ENCODE results near the gene MORN1. TPM values are rescaled to one million over a fixed set of nuclear protein-coding genes. Genes with fewer than 3 reads are reported as not detected.

MORN1 gene
- total RNA-seq, 4 donors from 2014 or later = 7.0 to 9.8 (median 8.0) TPM

- TF ChIP-seq POLR2A (IDR thresholded peaks at IDR 0.05; ENCODE audit: low read depth) (no peak), CTCF (IDR thresholded peaks at IDR 0.05) (no peak), EP300 (IDR thresholded peaks at IDR 0.05) (no peak), POLR2AphosphoS5 (IDR thresholded peaks at IDR 0.05) (no peak)
- intact Hi-C loops (cut with DNase I) = loop anchor here (2.0 kb wide), 1 partner anchor 259 kb away; no protein-coding TSS in a partner anchor
- 2% methylated on average over 8 of the region's 62 CpGs for WGBS
- peaks cover 22 to 50% (median 47%) of the 10 kb centered on the region in 4 donors for H3K4me1 ChIP-seq
- H3K27ac ChIP-seq (replicated peaks in 1 of 4) = peak overlapping the region; percentile 77 to 94 (median 90)
- peaks cover 16 to 48% (median 31%) of the 10 kb centered on the region in 4 donors for H3K36me3 ChIP-seq
- H3K9me3 ChIP-seq = no peaks in the 10 kb centered on the region
- DNase-seq (ENCODE audit: extremely low spot score) = no peak
- peak overlapping the region; percentile 84 to 99 (median 96) for H3K4me3 ChIP-seq
- H3K27me3 ChIP-seq = peaks cover 0 to 4% (median 0%) of the 10 kb centered on the region in 4 donors
Observed at GRCh38 chr1:2391931-2392509, 666 bp upstream of the MORN1 start.

GRCh38 chr1:2389644-2390043 is 1.7 kb downstream of the MORN1 start:
- Histone ChIP-seq H3K27me3 (peaks cover 0 to 4% (median 0%) of the 10 kb centered on the region in 4 donors), H3K4me1 (peaks cover 22 to 41% (median 40%) of the 10 kb centered on the region in 4 donors), H3K4me3 (no peak overlapping the region), H3K27ac (replicated peaks in 1 of 4) (no peak overlapping the region), H3K9me3 (no peaks in the 10 kb centered on the region), H3K36me3 (peaks cover 0 to 31% (median 12%) of the 10 kb centered on the region in 4 donors)
- WGBS = 92% methylated on average over 7 of the region's 7 CpGs
- intact Hi-C loops (cut with DNase I) = loop anchor here (2.0 kb wide), 1 partner anchor 257 kb away; no protein-coding TSS in a partner anchor
- no peak for DNase-seq (ENCODE audit: extremely low spot score)
- no peak for TF ChIP-seq POLR2AphosphoS5 (IDR thresholded peaks at IDR 0.05)

- 94% methylated on average over 32 of the region's 32 CpGs for WGBS
- DNase-seq (ENCODE audit: extremely low spot score) = no peak
- Histone ChIP-seq H3K27ac (replicated peaks in 1 of 4) (no peak overlapping the region), H3K36me3 (peaks cover 0 to 17% (median 5%) of the 10 kb centered on the region in 4 donors), H3K4me1 (peaks cover 18 to 27% (median 26%) of the 10 kb centered on the region in 4 donors), H3K27me3 (peaks cover 0 to 4% (median 0%) of the 10 kb centered on the region in 4 donors), H3K9me3 (no peaks in the 10 kb centered on the region), H3K4me3 (no peak overlapping the region)
- TF ChIP-seq EP300 (IDR thresholded peaks at IDR 0.05) = no peak
- TF ChIP-seq CTCF (IDR thresholded peaks at IDR 0.05) = no peak
- TF ChIP-seq POLR2A (IDR thresholded peaks at IDR 0.05; ENCODE audit: low read depth) = no peak
- TF ChIP-seq POLR2AphosphoS5 (IDR thresholded peaks at IDR 0.05) = no peak
- intact Hi-C loops (cut with DNase I) = no loop called here
Observed at GRCh38 chr1:2388004-2388913, 3.1 kb downstream of the MORN1 start.

- intact Hi-C loops (cut with DNase I) = no loop called here
- H3K27ac ChIP-seq (replicated peaks in 1 of 4) = no peak overlapping the region
- no peak for DNase-seq (ENCODE audit: extremely low spot score)
Observed at GRCh38 chr1:2386636-2387611, 4.4 kb downstream of the MORN1 start.

GRCh38 chr1:2385606-2386280 is 5.6 kb downstream of the MORN1 start:
- intact Hi-C loops (cut with DNase I) = no loop called here
- 84% methylated on average over 13 of the region's 19 CpGs for WGBS
- Histone ChIP-seq H3K36me3 (peaks cover 0 to 12% (median 4%) of the 10 kb centered on the region in 4 donors), H3K9me3 (no peaks in the 10 kb centered on the region), H3K4me1 (peaks cover 15 to 29% (median 24%) of the 10 kb centered on the region in 4 donors), H3K4me3 (no peak overlapping the region), H3K27me3 (no peaks in the 10 kb centered on the region), H3K27ac (replicated peaks in 1 of 4) (no peak overlapping the region)
- no peak for DNase-seq (ENCODE audit: extremely low spot score)
- TF ChIP-seq POLR2A (IDR thresholded peaks at IDR 0.05; ENCODE audit: low read depth) (no peak), POLR2AphosphoS5 (IDR thresholded peaks at IDR 0.05) (no peak), CTCF (IDR thresholded peaks at IDR 0.05) (no peak), EP300 (IDR thresholded peaks at IDR 0.05) (no peak)

More at GRCh38 chr1:2386636-2387611, 4.4 kb downstream of the MORN1 start:
- Histone ChIP-seq H3K4me1 (peaks cover 8 to 24% (median 18%) of the 10 kb centered on the region in 4 donors), H3K27me3 (peaks cover 0 to 4% (median 0%) of the 10 kb centered on the region in 4 donors), H3K9me3 (no peaks in the 10 kb centered on the region), H3K36me3 (peaks cover 0 to 12% (median 4%) of the 10 kb centered on the region in 4 donors), H3K4me3 (no peak overlapping the region)
- WGBS = 94% methylated on average over 30 of the region's 30 CpGs
- TF ChIP-seq POLR2A (IDR thresholded peaks at IDR 0.05; ENCODE audit: low read depth) = no peak

All from esophagus muscularis mucosa (tissue), 4 donors.